PC-3 (cell line): ENCODE results near the gene EXOC6.

Source experiments
- CTCF ChIP-seq: fragments of 300-600 bp; sonication (generic); conservative IDR thresholded peaks from 2 replicates; pipeline ENCODE4 v1.5.1; 2017; ENCODE audit warnings: antibody characterized with exemption, low read depth, mild to moderate bottlenecking, low read length
- EZH2 ChIP-seq: fragments of 300-600 bp; sonication (generic); IDR thresholded peaks from one replicate; pipeline ENCODE4 v1.6.1; 2017; ENCODE audit warnings: antibody characterized with exemption, mild to moderate bottlenecking, low read length; ENCODE audit not compliant: unreplicated experiment

DNA sequence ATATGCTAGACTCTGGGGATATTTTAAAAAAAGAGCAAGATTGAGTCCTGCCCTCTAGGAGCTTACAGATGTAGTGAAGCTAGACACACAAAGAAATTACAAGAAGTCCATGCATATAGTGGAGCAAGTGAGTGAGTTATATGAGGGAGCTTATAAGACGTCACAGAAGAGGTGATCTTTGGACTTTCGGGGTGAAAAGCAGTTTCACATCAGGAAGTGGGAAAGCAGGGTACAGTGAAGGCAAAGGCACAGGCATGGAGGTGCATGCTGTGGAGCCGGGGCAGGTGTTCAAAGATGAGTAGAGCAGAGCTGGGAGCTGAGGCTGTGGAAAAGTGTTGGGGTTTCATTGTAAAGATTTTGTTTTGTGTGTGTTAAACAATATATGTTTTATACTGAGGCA, 38.5 kb upstream of the EXOC6 start:
- TF ChIP-seq CTCF = no peak
- no peak for TF ChIP-seq EZH2
